Gastroesophageal sphincter (tissue), 3 donors: ENCODE measurements around the gene HEXA.

Experiments used
- CTCF ChIP-seq, 4 experiments: fragments of 200-600 bp in 2 of 4; fragments of 450-650 bp in 2 of 4; sonication (generic) in 1 of 4; IDR thresholded peaks; one replicate each; pipeline ENCODE4 v1.5.1; 2017 to 2019; ENCODE audit warnings: antibody characterized with exemption in 4 of 4, mild to moderate bottlenecking in 2 of 4, moderate library complexity in 2 of 4
- EP300 ChIP-seq: sonication (generic); formaldehyde crosslinking; IDR thresholded peaks from one replicate; pipeline ENCODE4 v1.6.1; 2017; ENCODE audit warnings: antibody characterized with exemption, mild to moderate bottlenecking
- POLR2A ChIP-seq, 2 donors: fragments of 450-650 bp; IDR thresholded peaks; one replicate each; pipeline ENCODE4 v1.6.1; 2017; ENCODE audit warnings: antibody characterized with exemption in 2 of 2, mild to moderate bottlenecking in 2 of 2, moderate library complexity in 1 of 2
- POLR2AphosphoS5 ChIP-seq: sonication (generic); formaldehyde crosslinking; IDR thresholded peaks from one replicate; pipeline ENCODE4 v1.6.1; 2017; ENCODE audit warnings: antibody characterized with exemption

GRCh38 chr15:72365844-72366243, 10.0 kb downstream of the HEXA start:
- no peak for TF ChIP-seq EP300
- no peak for TF ChIP-seq CTCF (IDR thresholded peaks at IDR 0.05)
- TF ChIP-seq POLR2A (IDR thresholded peaks at IDR 0.05) = no peak
- no peak for TF ChIP-seq POLR2AphosphoS5
